PC-3 (cell line): ENCODE data around the gene ELL2. TPM values are rescaled to one million over a fixed set of nuclear protein-coding genes. Genes with fewer than 3 reads are reported as not detected.

Experiments used
- ATAC-seq: fragments of 200-7000 bp; cut with Tn5 transposase; 2 replicates; pipeline ENCODE4 v1.9.1; 2020; ENCODE audit warnings: mild to moderate bottlenecking, moderate library complexity
- BruUV-seq: library from RNA; stranded (reverse); fragments of 400-500 nt; replicated peaks from 2 replicates; lab custom pipeline; 2021; lab: Mats Ljungman, UMichigan
- CTCF ChIA-PET: fragments of 300-600 bp; sonication (Branson Sonifier 250); formaldehyde crosslinking; loops from one replicate; lab custom pipeline; 2022; ENCODE audit warnings: antibody characterized with exemption; lab: Charles Lee
- POLR2A ChIA-PET: fragments of 300-600 bp; sonication (Branson Sonifier 250); formaldehyde crosslinking; loops from one replicate; lab custom pipeline; 2022; ENCODE audit warnings: antibody characterized with exemption; ENCODE audit not compliant: unreplicated experiment; lab: Charles Lee
- DNase-seq: peaks from one replicate; pipeline ENCODE4 v3.0.0-alpha.2; 2015
- H2AFZ ChIP-seq: fragments of 300-600 bp; sonication (generic); 2 replicates; pipeline ENCODE4 v1.6.0; 2016; ENCODE audit warnings: antibody characterized with exemption, low read length
- H3F3A ChIP-seq: fragments of 300-600 bp; sonication (generic); one replicate; pipeline ENCODE4 v1.6.0; 2017; ENCODE audit warnings: antibody characterized with exemption, low read length, control low read depth, mild to moderate bottlenecking; ENCODE audit not compliant: unreplicated experiment
- H3K27ac ChIP-seq: fragments of 300-600 bp; sonication (generic); 2 replicates; pipeline ENCODE4 v1.5.1; 2016; ENCODE audit warnings: mild to moderate bottlenecking, low read length
- H3K27me3 ChIP-seq: fragments of 300-600 bp; sonication (generic); 2 replicates; pipeline ENCODE4 v1.6.1; 2016; ENCODE audit warnings: low read length, mixed read lengths
- H3K36me3 ChIP-seq: fragments of 300-600 bp; sonication (generic); 2 replicates; pipeline ENCODE4 v1.6.1; 2016; ENCODE audit warnings: low read depth, mixed run types, low read length, mixed read lengths
- H3K4me1 ChIP-seq: fragments of 300-600 bp; sonication (generic); 2 replicates; pipeline ENCODE4 v1.5.1; 2016; ENCODE audit warnings: low read length; ENCODE audit not compliant: insufficient read depth
- H3K4me2 ChIP-seq: fragments of 300-600 bp; sonication (generic); 2 replicates; pipeline ENCODE4 v1.6.0; 2016; ENCODE audit warnings: low read length
- H3K4me3 ChIP-seq: fragments of 300-600 bp; sonication (generic); 2 replicates; pipeline ENCODE4 v1.5.1; 2016; ENCODE audit warnings: mild to moderate bottlenecking, low read length, mixed read lengths
- H3K79me2 ChIP-seq: fragments of 300-600 bp; sonication (generic); 2 replicates; pipeline ENCODE4 v1.6.1; 2017; ENCODE audit warnings: low read length, mixed read lengths
- H3K9ac ChIP-seq: fragments of 300-600 bp; sonication (generic); 2 replicates; pipeline ENCODE4 v1.6.0; 2016; ENCODE audit warnings: mild to moderate bottlenecking, low read length
- H3K9me2 ChIP-seq: fragments of 300-600 bp; sonication (generic); replicated peaks from 2 replicates; pipeline ENCODE4 v1.6.1; 2016; ENCODE audit warnings: mixed run types, low read length, mixed read lengths
- H3K9me3 ChIP-seq: fragments of 300-600 bp; sonication (generic); 2 replicates; pipeline ENCODE4 v1.6.1; 2016; ENCODE audit warnings: low read length, mixed read lengths
- H4K20me1 ChIP-seq: fragments of 300-600 bp; sonication (generic); 2 replicates; pipeline ENCODE4 v1.6.1; 2016; ENCODE audit warnings: low read length, mixed read lengths
- EZH2 ChIP-seq: fragments of 300-600 bp; sonication (generic); IDR thresholded peaks from one replicate; pipeline ENCODE4 v1.6.1; 2017; ENCODE audit warnings: antibody characterized with exemption, mild to moderate bottlenecking, low read length; ENCODE audit not compliant: unreplicated experiment
- EZH2phosphoT487 ChIP-seq: fragments of 300-600 bp; sonication (generic); IDR thresholded peaks from 2 replicates; pipeline ENCODE4 v1.6.1; 2018; ENCODE audit warnings: mild to moderate bottlenecking, antibody characterized with exemption, low read length, borderline replicate concordance
- intact Hi-C: fragments of 100-400 bp; cut with micrococcal nuclease; formaldehyde crosslinking; loops from 2 replicates; pipeline ENCODE4 v1.9.0; 2023
- total RNA-seq: library from RNA; depleted of rRNA; stranded (reverse); fragments of >200 nt; gene quantifications from 2 replicates; pipeline ENCODE4 v1.2.3, GENCODE V29; 2014
- TF ChIP-seq, protein P1 (sequence below): fragments of 300-600 bp; sonication (generic); conservative IDR thresholded peaks from 2 replicates; pipeline ENCODE4 v1.5.1; 2017; ENCODE audit warnings: antibody characterized with exemption, low read depth, mild to moderate bottlenecking, low read length

The ELL2 gene
- total RNA-seq, 1 experiment from 2014 or later = 72.2 TPM

DNA sequence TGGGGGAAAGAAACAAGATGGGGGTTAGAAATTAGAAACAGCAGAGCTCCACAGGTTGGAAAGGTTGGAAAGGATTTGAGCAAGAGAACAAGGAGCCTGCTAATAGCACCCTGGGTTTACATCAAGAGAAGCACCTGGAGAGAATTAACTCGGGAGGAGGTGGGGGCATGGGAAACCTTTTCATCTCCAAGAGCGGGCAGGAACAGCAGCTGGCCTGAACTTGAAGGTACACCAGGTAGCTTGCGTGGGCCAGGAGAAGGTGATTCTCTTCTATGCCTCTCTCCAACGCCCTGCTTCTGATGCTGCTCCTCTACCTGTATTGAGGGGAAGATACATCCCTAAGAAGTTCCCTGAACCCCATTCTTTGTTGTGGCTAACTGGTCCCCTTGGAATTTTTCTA lies 102.0 kb downstream of the ELL2 start:
- no peaks in the 10 kb centered on the region for H4K20me1 ChIP-seq
- H3F3A ChIP-seq = peaks cover 12% of the 10 kb centered on the region
- peak overlapping the region; percentile 78 for H3K9ac ChIP-seq
- peak overlapping the region; percentile 99 for H3K27ac ChIP-seq
- ATAC-seq (no peak), DNase-seq (no peak)
- peaks cover 50% of the 10 kb centered on the region for H3K4me1 ChIP-seq
- POLR2A ChIA-PET = interaction anchor here (0.6 to 0.7 kb wide), 2 partner anchors 265 to 924 kb away, joined by 4 to 5 read pairs; no protein-coding TSS in a partner anchor
- no peaks in the 10 kb centered on the region for H3K9me3 ChIP-seq
- H3K79me2 ChIP-seq = no peaks in the 10 kb centered on the region
- no peaks in the 10 kb centered on the region for H3K27me3 ChIP-seq
- H3K4me3 ChIP-seq = peak overlapping the region; percentile 56
- intact Hi-C loops = loop anchor here (1.0 to 5.0 kb wide), 5 partner anchors 101 to 743 kb away; no protein-coding TSS in a partner anchor
- H3K36me3 ChIP-seq = no peaks in the 10 kb centered on the region
- H3K4me2 ChIP-seq = peak overlapping the region; percentile 79
- CTCF ChIA-PET = interaction anchor here (0.6 kb wide), 1 partner anchor 400 kb away, joined by 3 read pairs; no protein-coding TSS in a partner anchor
- no peaks in the 10 kb centered on the region for H3K9me2 ChIP-seq
- TSS peak; percentile 76 for BruUV-seq
- H2AFZ ChIP-seq = peak overlapping the region; percentile 39; the same call in 1 of the 2 replicates
- TF ChIP-seq, protein P1, sequence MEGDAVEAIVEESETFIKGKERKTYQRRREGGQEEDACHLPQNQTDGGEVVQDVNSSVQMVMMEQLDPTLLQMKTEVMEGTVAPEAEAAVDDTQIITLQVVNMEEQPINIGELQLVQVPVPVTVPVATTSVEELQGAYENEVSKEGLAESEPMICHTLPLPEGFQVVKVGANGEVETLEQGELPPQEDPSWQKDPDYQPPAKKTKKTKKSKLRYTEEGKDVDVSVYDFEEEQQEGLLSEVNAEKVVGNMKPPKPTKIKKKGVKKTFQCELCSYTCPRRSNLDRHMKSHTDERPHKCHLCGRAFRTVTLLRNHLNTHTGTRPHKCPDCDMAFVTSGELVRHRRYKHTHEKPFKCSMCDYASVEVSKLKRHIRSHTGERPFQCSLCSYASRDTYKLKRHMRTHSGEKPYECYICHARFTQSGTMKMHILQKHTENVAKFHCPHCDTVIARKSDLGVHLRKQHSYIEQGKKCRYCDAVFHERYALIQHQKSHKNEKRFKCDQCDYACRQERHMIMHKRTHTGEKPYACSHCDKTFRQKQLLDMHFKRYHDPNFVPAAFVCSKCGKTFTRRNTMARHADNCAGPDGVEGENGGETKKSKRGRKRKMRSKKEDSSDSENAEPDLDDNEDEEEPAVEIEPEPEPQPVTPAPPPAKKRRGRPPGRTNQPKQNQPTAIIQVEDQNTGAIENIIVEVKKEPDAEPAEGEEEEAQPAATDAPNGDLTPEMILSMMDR = no peak
- TF ChIP-seq EZH2phosphoT487 = no peak
- no peak for TF ChIP-seq EZH2

DNA sequence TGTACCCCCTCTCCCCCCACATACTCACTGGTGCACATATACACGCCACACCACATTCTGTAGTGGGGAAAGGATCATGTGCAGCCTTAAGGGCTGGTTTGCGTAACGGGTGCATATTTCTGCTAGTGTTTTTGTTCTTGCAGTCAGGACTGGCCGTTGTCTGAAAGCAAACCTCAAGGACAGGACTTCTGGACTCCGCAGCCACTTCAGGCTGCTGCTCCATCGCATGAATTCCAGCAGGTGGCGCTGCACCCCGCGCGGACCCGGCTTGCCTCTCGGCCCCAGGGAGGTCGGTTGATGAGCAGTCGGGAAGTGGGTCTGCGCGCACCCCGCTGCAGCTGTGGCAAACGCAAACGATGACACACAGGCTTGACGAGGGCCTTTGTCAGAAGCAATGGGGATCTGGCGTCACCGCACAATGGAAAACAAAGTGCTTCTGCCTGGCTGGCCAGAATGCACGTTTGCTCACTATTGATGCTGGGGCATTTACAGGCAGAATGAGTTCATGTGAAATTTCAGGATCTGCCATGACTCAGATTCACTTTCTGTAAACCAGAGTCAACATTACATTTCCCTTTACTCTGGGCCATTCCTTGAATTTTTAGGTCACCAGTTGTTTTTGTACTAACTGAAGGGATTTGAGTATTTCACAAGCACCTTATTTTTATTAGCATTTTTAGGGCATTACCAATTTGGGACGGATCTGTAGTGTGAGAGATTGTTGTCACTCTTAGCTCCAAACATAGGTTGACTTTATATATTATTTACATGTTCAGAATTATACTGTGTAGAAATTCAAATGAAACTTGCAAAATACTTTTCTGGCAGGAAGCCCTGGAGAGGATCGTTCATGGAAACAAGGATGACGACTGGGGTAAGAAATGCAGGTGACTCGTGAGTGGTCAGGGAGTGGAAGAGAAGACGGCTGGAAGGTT lies 102.7 kb downstream of the ELL2 start:
- no TSS peak for BruUV-seq
- ChIA-PET POLR2A (interaction anchor here (0.6 to 0.7 kb wide), 2 partner anchors 42 to 265 kb away, joined by 3 to 4 read pairs; no protein-coding TSS in a partner anchor), CTCF (interaction anchor here (0.6 kb wide), 1 partner anchor 401 kb away, joined by 3 read pairs; no protein-coding TSS in a partner anchor)
- Histone ChIP-seq H3K27me3 (no peaks in the 10 kb centered on the region), H3K9ac (peak overlapping the region; percentile 78), H3K9me2 (no peaks in the 10 kb centered on the region), H3K4me2 (peak overlapping the region; percentile 79), H3K4me1 (peaks cover 49% of the 10 kb centered on the region), H3K9me3 (no peaks in the 10 kb centered on the region), H3K4me3 (peak overlapping the region; percentile 56), H4K20me1 (no peaks in the 10 kb centered on the region), H3K27ac (peak overlapping the region; percentile 99), H2AFZ (peak overlapping the region; percentile 60; the same call in 1 of the 2 replicates), H3F3A (peaks cover 12% of the 10 kb centered on the region), H3K79me2 (no peaks in the 10 kb centered on the region), H3K36me3 (no peaks in the 10 kb centered on the region)
- intact Hi-C loops = loop anchor here (1.0 to 5.0 kb wide), 4 partner anchors 101 to 477 kb away; no protein-coding TSS in a partner anchor
- DNase-seq = peak; percentile 93
- TF ChIP-seq, protein P1 = peak; percentile 91
- TF ChIP-seq EZH2phosphoT487 (no peak), EZH2 (no peak)
- ATAC-seq = peak; percentile 68
